PC-3 (cell line): ENCODE data around the gene NR1H2.

Source experiments
- EZH2 ChIP-seq: fragments of 300-600 bp; sonication (generic); IDR thresholded peaks from one replicate; pipeline ENCODE4 v1.6.1; 2017; ENCODE audit warnings: antibody characterized with exemption, mild to moderate bottlenecking, low read length; ENCODE audit not compliant: unreplicated experiment
- EZH2phosphoT487 ChIP-seq: fragments of 300-600 bp; sonication (generic); IDR thresholded peaks from 2 replicates; pipeline ENCODE4 v1.6.1; 2018; ENCODE audit warnings: mild to moderate bottlenecking, antibody characterized with exemption, low read length, borderline replicate concordance
- TF ChIP-seq, protein P1 (sequence below): fragments of 300-600 bp; sonication (generic); conservative IDR thresholded peaks from 2 replicates; pipeline ENCODE4 v1.5.1; 2017; ENCODE audit warnings: antibody characterized with exemption, low read depth, mild to moderate bottlenecking, low read length

- TF ChIP-seq, protein P1, sequence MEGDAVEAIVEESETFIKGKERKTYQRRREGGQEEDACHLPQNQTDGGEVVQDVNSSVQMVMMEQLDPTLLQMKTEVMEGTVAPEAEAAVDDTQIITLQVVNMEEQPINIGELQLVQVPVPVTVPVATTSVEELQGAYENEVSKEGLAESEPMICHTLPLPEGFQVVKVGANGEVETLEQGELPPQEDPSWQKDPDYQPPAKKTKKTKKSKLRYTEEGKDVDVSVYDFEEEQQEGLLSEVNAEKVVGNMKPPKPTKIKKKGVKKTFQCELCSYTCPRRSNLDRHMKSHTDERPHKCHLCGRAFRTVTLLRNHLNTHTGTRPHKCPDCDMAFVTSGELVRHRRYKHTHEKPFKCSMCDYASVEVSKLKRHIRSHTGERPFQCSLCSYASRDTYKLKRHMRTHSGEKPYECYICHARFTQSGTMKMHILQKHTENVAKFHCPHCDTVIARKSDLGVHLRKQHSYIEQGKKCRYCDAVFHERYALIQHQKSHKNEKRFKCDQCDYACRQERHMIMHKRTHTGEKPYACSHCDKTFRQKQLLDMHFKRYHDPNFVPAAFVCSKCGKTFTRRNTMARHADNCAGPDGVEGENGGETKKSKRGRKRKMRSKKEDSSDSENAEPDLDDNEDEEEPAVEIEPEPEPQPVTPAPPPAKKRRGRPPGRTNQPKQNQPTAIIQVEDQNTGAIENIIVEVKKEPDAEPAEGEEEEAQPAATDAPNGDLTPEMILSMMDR: no peak
- TF ChIP-seq EZH2phosphoT487 (no peak), EZH2 (no peak)
Observed at GRCh38 chr19:50377051-50377461, 799 bp downstream of the NR1H2 start.
